ENCODE data around the gene DCHS1.

DCHS1 gene

DNA sequence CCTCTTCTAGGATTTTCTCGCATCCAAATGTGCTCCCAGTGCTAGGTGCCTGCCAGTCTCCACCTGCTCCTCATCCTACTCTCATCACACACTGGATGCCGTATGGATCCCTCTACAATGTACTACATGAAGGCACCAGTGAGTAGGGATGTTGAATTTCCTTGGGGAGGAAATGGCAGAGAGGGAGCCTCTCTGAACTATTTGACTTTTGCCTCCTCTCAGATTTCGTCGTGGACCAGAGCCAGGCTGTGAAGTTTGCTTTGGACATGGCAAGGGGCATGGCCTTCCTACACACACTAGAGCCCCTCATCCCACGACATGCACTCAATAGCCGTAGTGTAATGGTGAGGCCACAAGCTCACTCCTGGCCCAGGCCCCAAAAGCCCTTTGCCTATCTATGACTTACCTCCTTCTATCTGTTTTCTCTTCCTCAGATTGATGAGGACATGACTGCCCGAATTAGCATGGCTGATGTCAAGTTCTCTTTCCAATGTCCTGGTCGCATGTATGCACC lies 46.0 kb downstream of the DCHS1 start:
- DNase-seq, result no peak

DNA sequence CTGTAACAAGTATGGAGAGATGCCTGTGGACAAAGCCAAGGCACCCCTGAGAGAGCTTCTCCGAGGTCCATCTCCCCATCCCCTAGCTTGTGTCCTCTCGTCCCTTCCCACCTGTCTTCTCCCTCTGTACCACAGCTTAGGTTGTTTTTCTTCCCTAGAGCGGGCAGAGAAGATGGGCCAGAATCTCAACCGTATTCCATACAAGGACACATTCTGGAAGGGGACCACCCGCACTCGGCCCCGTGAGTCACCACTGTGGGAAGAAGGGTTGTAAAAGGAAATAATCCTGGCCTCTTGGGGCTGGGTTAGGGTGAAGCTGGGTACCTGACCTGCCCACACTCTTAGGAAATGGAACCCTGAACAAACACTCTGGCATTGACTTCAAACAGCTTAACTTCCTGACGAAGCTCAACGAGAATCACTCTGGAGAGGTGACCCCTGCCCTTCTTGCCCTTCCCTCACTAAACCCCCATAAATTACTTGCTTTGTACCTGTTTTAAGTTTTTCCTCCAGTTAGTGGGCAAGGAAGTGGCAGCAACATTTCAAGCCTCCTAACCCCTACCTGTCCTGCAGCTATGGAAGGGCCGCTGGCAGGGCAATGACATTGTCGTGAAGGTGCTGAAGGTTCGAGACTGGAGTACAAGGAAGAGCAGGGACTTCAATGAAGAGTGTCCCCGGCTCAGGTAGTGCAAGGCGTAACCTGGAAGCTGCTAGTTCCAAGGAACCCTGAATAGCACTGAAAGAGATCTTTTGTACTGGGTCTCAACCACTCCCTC lies 46.7 kb downstream of the DCHS1 start:
- no peak for DNase-seq

DNA sequence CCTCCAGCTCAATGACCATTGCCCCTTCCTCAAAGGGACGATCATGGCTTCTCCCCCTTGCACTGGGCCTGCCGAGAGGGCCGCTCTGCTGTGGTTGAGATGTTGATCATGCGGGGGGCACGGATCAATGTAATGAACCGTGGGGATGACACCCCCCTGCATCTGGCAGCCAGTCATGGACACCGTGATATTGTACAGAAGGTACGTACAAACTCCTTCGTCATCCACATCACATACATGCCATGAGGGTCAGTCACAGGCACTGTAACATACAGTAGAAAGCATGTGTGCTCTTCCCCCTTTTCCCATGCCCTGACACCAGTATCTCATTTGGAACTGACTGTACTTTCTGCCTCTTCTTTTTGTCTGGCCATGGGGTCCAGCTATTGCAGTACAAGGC lies 47.6 kb downstream of the DCHS1 start:
- no peak for DNase-seq

DNA sequence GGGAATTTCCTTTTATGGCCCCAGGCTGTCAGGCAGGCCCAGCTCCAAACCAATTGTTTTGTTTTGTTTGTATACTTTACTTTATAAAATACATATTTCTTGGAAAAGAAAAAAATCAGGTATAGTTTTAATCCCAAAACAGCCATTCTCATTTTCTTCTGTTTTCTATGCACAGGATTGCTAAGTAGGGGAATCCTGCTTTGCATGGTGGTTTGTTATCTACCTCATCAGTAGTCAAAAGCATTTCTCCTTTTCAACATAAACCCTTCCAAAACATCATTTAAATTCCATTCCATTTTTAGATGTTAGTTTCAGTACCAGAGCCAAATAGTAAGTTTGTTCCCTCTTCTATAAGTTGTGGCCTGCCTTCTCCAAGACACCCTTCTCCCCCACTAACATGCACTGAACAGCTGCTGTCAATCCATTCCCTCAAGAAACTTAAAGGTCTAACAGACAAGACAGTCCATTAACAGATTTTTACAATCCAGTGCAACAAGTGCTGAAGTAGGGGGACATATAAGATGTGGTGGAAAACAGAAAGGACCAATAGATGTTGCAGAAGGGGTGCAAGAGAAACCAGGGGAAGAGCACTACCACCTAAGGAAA lies 48.3 kb downstream of the DCHS1 start:
- no peak for DNase-seq

DNA sequence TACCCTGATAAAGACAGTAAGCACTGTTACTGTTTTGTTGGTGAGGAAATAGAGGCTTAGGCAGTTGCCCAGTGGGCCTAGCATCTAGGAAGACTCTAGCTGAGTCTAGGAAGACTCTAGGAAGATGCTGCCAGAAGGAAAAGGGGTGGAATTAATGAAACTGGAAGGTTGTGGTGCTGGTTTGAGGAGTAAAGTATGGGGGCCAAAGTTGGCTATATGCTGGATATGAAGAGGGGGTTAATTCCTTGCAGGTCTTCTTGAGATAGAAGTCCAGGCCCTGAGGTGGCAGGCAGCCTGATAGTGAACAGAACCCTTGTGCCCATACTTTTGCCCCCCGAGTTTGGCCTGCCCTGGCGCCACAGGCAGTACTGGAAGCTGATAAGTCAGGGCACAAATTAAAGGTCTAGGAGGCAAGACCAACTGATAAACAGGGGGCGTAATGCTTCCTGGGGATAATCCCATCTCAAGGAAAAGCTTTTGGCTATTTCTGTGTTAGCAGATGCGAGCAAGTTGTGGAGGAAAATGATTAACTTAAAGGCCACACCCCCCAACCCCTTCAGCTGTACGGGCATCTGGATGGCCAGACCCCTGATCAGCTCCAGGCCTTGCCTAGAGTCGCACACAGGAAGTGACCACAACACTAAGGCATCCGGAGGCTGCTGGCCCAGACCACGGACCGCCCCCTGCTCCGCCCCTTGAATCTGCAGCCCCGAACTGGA lies 49.0 kb downstream of the DCHS1 start:
- peak in 1 of 2 experiments; percentile 46 for DNase-seq

DNA sequence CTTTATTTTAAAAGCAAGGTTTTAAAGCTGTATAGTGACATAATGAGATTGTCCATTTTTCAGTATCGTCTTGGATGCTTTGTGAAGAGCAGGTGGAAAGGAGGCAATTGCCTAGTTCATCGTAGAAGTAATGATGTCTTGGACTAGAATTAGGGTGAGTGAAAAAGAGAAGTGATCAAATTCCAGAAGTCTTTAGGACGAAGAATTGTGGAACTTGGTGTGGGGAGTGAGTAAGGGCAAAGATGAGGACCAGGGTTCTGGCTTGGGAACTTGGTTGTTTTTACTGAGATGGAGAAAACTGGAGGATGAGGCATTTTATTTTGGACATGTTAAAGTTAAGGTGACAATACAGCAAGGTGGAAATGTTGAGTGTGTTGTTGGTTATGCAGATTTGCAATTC lies 50.8 kb downstream of the DCHS1 start:
- DNase-seq, result no peak

DNA sequence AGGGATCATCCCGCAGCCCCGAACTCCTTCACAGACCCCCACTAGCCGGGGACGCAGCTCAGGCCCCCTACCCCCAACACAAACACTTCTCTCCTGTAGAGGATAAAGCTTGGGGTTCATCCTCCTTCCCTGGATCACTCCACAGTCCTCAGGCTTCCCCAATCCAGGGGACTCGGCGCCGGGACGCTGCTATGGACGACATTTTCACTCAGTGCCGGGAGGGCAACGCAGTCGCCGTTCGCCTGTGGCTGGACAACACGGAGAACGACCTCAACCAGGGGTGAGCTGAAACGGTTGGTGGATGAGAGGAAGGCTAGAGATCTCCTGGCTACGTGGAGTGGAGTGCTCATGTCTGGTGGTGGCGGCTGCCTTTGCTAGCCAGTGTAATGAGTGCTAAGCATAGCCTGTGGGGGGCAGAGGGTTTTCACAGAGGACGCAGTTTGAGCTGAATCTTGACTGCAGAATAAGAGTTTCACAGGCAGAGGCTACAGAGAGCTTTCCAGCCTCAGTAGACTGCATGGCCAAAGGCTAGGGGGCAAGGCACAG lies 51.5 kb downstream of the DCHS1 start:
- DNase-seq, result no peak

DNA sequence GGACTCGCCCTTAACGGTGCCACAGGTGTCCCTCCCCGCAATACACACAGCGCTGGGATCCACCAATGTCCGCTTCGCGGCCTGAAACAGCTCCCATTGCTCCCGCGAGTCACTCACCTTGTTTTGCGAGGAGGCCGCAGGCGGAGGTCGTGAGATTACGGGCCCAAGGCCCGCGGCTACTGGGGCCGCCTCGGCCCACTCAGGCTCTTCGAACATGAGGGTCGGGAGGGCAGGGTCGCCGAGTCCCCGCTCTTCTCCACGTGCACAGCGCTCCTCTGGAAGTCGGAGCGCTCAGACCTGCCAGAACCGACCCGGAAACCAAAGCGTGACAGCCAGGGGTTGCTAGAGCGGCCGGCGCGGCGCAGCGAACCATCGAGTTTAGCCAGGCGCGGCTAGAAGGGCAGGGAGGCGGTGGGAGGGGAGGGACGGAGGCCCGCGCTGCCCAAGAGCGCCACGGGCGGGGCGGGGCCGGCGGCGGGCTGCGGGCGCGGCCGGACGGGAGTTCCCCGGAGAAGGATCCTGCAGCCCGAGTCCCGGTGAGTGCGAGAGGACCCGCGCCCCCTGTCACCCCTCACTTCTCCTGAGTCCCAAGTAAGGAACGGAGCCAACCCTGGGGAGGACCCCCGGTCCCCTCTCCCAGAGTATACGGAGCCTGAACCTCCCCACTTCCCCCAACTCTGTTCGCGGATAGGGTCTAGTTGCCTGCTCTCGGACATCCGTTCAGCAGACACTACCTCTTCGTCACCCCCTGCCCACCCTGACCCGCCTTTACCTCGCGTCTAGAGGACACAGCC lies 52.1 kb downstream of the DCHS1 start, which contains the start of the genes ILK and RRP8:
Gene ILK (plus strand): TSS at position 488 of the 794 bp plus-strand sequence. CDS start 498 bp downstream, outside the sequence.
Gene RRP8 (minus strand): TSS at position 330 of the 794 bp plus-strand sequence. CDS start 114 bp downstream, at position 216.
- DNase-seq, result peak; percentile 67 to 88

DNA sequence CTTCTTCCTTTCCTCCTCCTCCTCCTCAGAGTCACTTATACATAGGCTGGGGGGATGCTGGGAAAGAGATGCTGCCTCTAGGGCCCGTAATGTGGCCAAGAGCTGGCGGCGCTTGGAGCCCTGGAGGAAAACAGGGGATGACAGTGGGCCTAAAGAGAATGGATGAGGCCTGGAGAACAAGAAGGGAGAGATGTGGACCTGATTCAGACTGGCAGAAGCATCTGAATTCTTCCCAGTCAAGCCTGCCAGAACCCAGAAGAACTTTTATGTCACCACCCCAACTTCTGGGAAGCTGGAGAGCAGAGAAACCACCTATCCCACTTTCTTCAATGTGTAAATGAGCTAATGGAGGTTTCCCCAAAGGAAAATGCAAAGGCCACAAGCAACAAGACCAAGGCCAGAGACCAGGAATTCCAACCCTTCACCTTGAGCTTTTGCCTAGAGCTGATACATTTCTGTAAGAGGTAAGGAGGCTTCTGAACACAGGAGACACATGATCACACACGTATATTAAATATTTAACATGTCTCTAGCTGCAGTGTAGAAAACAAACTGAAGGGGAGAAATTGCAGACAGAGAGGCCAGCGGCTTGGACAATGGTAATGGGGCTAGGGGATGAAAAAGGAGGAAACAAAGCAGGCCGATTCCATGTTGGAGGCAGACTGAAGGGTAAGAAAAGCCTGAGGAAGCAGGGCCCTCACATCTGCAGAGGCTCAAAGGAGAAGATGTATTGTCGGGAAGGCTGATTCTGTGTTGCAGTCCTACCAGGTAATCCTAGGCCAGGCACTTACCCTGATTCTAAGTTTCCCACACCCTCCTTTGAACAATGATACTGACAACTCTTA lies 53.3 kb downstream of the DCHS1 start:
- DNase-seq, result no peak

DNA sequence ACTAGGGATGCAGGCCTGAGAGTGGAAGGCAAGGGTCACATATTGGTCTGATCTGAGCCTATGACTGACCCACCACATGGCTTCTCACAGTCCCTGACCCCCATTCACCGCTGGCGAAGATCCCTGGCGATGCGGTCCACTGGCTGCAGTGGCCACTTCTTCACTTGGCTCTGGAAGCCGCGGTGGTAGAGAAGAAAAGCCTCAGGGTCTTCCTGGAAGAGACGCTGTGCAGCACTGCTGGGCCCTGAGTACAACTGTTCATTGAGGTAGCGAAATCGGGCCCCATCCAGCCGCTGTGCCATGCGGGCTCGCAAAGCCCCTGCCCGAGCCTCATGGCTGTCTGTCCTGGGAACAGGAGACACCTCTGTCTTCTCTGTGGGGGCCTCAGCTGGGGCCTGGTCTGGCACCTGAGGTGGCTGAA lies 54.6 kb downstream of the DCHS1 start:
- DNase-seq, result no peak

DNA sequence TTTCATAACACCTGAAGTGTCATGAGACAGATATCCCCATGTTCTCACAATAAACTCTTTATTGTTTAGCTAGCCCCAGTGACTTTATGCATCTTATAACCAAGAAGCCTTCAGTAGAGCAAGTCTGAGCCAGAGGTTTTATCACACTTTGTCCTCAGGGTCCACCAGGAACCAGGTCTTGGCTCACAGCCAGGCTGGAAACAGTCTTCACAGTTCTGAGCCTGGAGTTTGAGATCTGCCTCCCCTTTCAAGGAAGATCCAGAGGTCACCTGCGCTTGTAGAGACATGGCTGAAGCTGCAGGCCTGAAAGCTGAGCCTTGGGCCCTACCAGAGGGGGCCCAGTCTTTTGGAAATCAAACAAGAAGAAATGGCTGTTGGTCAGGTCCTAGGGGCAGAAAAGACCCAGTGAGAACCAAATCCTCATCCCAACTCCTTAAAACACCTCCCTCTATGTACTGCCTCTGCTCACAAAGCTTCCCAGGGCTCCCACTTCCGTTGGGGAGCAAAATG lies 55.7 kb downstream of the DCHS1 start:
- no peak for DNase-seq

DNA sequence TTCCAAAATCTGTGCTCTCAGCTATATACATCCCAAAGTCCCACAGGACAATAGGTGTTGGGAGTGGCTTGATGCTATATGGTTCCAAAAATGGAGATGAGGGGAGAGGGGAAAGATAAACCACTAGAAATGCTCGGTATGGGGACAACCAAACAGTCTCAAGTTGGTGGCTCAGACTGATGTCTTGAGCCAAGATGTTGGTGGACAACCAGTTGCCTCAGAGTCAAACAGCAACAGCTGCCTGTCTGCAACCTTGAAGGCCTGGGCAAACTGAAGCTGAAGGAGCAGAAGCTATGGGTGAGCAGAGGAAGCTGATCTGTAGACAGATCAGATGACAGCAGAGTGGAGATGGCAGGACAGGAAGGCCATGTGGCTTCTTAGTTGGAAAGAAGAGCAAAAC lies 56.2 kb downstream of the DCHS1 start:
- no peak for DNase-seq

DNA sequence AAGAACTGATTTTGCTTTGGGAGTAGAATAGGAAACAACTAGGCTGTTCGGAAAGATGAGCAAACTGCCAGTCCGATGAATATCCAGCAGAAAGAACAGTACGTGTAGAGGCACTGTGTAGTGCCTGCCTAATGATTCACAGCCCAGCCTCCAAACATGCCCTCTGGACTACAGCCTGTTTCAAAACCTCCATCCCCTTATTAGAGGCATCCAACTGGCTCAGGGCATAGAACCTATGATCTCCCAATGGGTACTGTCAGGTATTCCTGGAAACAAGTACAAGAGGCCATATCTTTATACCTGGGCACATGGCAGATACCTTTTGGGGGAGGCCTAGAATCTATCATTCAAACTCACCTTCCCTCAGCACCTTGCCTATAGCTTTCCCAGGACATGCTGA lies 57.1 kb downstream of the DCHS1 start:
- DNase-seq, result no peak

DNA sequence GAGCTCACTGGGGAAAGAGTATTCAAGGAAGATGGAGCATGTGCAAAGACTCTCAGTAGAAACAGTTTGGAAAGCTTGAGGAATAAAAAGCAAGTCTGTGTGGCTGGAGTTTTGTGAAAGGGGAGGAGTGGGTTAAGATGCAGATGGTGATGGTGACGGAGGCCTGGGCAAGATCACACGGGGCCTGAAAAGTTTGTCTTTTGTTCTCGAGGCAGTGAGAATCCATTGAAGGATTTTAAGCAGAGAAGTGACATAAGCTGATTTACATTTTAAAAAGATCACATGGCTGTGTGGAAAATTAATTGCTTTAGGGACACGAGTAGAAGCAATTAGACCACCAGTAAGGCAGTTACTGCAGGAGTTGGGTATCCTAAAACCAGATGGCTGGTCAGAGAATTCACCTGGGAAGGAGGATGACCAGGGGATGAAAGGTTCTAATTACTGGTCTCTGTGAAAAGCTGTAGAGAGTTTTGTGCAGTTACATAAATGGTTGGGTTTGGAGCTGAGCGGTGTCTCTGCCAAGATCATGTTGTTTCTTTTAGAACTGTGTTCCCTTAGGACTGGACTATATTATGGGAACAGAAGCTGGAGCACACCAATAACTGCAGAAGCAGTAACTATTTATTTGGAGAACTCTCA lies 59.3 kb downstream of the DCHS1 start:
- DNase-seq, result no peak

DNA sequence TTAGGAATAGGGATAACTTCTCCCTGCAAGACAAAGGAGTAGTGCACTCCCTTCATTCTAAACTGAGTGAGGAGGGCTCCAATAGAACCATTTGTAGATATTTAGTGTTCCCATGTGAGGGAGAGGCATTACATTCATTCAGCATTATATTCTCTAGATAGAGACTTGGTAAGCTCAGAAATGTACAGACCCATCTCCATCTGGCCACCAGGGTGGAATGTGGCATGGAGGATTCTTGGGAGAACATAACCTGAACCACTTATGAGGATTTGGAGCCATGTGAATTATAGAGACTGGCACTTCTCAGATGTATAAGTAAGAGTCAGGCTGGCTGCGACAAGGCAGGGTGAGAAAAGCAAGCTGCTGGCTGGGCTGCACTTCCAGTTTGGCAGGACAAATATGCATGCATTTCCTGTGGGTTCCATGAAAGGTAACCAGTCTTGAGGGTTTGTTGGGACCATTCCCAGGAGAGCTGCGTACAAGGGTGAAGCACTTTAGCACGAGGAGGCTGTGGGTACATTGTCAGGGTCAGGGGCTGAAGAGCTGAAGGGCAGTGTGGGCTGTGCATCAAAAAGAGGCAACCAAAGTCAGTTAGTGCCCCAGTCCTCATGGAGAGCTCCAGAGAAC lies 61.4 kb downstream of the DCHS1 start:
- DNase-seq, result no peak

DNA sequence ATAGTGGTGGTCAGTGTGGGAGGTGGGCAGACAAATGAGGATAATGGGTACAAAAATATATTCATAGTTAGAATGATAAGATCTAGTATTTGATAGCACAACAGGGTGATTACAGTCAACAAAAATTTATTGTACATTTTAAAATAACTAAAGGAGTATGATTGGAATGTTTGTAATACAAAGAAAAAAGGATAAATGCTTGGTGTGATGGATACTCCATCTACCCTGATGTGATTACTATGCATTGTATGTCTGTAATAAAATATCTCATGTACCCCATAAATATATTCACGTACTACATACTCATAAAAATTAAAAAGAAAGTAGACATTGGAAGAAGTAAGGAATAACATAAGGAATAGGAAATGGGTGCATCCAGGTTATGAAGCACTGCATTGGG lies 67.6 kb downstream of the DCHS1 start:
- DNase-seq, result no peak

DNA sequence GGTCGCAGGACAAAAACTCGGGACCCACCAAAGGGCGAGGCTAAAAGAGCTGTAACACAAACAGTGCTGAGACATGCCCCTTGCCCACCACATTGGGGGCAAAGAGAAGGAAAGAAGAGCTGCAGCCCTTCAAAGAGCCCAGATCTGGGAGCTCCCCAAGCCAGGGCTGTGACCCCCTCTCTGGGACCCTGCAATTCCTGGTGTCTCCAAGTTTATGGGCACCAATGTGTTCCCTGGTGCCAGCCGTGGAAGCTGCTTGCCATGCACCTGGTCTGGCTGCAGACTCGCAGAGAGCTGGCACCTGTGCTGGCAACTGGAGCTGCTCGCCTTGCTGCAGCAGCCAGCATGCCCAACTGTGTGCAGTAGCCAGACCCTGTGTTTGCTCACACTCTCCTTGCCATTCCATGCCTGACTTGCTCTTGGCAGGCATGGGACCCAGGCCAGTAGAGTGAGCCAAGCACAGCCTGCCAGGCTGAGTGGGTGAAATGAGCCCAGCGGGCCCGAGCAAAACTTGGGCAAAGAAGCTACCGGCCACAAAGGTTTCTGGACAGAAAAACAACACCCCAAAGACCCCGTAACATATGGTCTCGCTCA lies 68.2 kb downstream of the DCHS1 start:
- peak; percentile 61 to 81 for DNase-seq

DNA sequence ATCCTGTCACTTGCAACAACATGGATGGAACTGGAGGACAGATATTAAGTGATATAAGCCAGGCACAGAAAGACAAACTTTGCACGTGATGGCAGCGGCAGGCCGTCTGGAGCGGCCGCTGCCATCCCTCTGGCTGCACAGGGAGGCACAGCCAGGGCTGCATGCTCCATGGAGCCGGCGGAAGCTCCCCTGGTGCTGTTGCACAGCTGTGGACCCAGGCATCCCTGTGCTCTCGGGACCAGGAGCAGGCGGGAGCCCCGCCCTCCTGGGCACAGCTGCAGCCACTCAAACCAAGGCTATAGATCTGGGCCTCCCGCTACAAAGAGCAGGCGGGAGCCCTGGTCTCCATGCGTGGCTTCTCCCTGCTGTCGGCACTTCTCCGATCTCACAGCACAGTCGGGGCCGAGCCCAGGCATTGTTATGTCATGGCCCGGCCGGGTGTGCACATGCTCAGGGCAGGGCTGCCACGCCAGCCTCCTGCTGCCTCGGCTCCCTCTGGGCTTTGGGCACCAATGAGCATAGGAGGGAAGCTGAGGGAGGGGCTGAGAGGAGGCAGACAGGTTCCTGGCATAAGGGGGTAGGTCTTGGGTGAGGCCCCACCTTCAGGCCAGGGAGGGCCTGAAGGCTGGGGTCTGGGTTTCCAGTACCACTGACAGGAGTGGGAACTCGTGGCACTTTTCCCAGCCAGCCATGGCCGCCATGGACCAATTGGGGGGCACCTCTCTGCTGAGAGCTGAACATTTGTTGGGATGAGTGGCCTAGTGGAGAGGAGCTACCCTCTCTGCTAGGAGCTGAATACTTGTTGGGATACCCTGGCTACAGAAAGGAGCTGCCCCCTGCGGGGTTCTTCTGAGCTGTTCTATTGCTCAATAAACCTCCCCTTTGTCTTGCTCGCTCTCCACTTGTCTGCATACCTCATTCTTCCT lies 68.9 kb downstream of the DCHS1 start:
- DNase-seq, result no peak

DNA sequence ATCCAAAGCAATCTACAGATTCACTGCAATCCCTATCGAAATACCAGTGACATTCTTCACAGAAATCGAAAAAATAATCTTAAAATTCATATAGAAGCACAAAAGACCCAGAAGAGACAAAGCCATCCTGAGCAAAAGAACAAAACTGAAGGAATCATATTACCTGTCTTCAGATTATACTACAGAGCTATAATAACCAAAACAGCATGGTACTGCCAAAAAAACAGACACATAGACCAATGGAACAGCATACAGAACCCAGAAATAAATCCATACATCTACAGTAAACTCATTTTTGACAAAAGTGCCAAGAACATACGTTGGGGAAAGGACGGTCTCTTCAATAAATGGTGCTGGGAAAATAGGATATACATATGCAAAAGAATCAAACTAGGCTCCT lies 71.1 kb downstream of the DCHS1 start:
- DNase-seq, result no peak

Measured in NCI-H446 (cell line).